GM18909 (cell line): ENCODE data around the gene TANGO6.

ENCODE experiments used
- ATAC-seq: cut with Tn5 transposase; IDR thresholded peaks from one replicate; pipeline ENCODE4 v1.9.1; 2021; ENCODE audit warnings: mild to moderate bottlenecking; ENCODE audit not compliant: unreplicated experiment, poor library complexity

TANGO6 gene

DNA sequence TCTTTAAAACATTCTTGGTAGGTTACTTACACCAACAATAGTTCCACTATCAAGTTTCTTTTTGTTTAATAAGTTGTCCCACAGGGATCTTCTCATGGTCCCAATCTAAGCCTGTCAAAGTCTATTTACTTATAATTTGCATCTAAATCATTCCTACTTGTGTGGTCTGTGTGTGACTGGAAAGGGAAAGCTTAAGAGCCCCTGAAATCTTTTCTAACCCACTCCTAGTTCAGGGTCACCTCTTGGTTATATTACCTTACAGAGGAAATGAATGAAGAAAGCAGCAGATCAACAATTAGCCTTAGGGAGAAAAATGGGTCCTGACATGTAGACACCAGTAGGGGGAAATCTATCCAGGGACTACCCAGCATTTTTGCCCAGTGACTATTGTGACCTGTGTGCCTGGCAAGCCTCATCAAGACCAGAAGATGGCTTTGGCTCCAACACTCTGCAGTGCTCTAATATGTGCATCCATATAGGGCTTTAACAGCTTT lies 151.7 kb downstream of the TANGO6 start:
- ATAC-seq, result no peak

GRCh38 chr16:68997564-68997963 lies 154.2 kb downstream of the TANGO6 start:
- no peak for ATAC-seq

- ATAC-seq, result no peak
Observed at GRCh38 chr16:68999114-68999513, 155.8 kb downstream of the TANGO6 start.

GRCh38 chr16:69003500-69003899 lies 160.2 kb downstream of the TANGO6 start:
- no peak for ATAC-seq

- ATAC-seq, result no peak
Observed at GRCh38 chr16:69005641-69006355, 162.5 kb downstream of the TANGO6 start.

GRCh38 chr16:69012906-69013305 lies 169.6 kb downstream of the TANGO6 start:
- ATAC-seq, result no peak

DNA sequence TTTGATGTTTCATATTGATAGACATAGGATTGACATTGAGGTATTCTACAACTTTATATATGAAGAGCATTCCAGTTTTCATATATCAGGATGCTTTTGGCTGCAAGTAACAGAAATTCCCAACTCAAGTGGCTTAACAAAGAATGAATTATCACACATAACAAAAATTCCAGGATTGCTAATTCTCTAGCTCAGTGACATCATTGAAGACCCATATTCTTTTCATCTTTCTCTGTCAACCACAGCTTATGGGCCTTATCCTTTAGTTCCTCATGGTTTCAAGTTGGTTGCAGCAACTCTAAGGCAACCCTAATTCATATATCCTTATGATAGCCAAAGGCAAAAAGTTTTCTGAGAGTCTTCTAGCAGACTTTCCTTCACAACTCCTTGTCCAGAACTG lies 170.7 kb downstream of the TANGO6 start:
- ATAC-seq, result no peak

GRCh38 chr16:69014811-69015210 lies 171.5 kb downstream of the TANGO6 start:
- no peak for ATAC-seq

- ATAC-seq, result no peak
Observed at GRCh38 chr16:69017036-69017783, 173.9 kb downstream of the TANGO6 start.

GRCh38 chr16:69019811-69020210 lies 176.5 kb downstream of the TANGO6 start:
- ATAC-seq, result no peak

- no peak for ATAC-seq
Observed at GRCh38 chr16:69029121-69029520, 185.8 kb downstream of the TANGO6 start.

- ATAC-seq, result no peak
Observed at GRCh38 chr16:69031877-69032301, 188.6 kb downstream of the TANGO6 start.

DNA sequence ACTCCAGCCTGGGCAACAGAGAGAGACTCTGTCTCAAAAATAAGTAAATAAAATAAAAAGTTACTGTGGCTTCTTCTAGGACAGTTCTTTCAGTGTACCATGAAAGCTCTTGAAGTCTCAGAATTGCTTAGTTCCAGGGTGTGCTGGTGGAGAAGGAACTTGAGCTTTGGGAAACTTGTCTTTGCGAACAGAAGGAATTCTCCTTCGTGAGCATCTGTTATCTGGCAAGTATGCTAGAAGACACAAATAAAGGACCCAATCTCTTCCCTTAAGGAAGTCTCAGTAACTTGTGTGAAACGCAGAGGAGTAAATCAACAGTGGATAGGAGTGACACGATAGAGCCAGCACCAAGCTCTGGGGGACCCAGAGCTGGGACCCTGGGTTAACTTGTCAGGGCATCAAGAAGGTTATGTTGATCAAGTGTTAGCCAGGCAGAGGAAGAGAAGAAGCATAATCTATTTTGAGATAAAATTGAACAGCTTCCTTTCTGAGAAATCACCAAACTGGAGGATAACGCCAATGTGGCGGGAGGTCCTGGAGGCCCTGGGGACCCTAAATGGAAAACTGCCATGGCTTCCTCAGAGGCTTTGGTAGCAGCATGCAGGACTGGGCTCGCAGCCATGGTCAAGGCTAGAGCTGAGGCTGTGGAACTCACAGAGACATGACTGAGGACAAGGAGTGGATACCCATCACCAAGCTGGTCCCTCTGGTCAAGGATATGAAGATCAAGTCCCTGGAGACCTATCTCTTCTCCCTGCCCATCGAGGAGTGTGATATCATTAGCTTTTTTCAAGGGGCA lies 190.0 kb downstream of the TANGO6 start:
- ATAC-seq, result no peak

DNA sequence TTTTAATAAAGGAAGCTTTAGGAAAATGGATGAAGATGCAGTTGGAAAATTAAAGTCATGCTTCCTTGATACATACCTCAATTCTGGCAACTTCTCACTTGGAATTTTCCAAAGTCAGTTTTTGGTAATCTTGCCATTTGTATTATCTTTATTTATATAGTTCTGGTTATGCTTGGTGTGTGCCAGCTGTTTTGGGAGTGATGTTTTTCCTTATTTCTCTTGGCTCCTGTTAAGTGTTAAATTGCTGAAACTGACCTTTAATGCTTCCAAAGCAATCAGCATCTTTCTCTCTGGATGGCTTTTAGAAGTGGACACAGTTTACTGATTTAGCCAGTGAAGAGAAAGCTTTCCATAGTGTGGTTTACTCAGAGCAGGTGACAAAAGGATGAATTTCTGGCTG lies 192.0 kb downstream of the TANGO6 start:
- no peak for ATAC-seq

DNA sequence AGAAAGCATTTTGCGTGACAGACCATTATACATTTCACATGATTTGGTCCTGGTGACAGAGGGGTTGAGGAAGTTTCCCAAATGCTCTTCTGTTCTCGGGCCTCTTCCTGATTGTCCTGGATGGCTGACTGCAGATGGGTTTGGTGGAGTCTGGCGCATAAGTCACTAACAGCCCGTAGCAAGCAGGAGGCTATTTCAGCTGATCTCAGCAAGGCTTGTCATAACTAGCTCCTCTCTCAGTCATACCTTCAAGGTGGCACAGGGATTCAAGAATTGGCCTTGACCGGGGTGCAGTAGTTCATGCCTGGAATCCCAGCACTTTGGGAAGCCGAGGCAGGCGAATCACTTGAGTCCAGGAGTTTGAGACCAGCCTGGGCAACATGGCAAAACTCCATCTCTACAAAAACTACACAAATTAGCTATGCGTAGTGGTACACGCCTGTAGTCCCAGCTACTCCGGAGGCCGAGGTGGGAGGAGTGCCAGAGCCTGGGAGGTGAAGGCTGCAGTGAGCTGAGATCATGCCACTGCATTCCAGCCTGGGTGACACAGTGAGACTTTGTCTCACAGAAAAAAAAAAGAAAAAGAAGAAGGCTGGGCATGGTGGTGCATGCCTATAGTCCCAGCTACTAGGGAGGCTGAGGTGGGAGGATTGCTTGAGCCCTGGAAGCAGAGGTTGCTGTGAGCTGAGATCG lies 193.2 kb downstream of the TANGO6 start:
- ATAC-seq, result no peak

DNA sequence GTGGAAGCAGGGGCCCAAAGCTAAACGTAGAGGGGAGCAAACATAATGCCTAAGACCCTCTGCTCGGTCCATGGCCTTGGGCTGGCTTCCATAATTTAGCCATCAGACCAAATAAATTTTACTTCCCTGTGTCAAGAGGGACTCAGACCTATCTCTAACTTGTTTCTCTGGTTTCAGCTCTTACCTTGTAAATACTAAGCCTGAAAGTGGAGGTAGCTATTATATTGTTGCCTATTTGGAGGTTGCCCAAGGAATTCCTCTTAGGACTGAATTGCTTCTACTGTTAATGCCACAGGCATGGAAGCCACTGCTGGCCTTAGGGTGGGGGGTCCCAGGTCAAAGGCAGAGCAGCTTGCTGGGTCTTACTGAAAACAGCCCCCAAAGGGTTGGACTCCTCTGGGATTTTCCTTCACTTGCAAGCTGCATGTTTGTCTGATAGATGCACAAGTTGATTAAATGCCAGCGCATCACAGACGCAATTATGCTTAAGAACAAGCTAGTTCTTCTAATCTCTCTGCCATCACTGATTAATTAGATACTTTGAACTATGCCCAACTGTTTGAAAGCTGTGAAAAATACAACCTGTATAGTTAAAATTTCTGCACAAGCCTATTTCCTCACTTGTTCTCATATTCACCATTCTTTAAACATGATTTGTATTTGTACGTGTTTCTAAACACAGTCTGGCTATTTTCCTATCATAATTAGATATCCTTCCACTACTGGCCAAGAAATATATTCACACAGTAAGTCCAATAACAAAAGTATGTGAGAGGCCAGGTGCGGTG lies 194.2 kb downstream of the TANGO6 start:
- ATAC-seq, result no peak

- no peak for ATAC-seq
Observed at GRCh38 chr16:69039333-69039941, 196.1 kb downstream of the TANGO6 start.

DNA sequence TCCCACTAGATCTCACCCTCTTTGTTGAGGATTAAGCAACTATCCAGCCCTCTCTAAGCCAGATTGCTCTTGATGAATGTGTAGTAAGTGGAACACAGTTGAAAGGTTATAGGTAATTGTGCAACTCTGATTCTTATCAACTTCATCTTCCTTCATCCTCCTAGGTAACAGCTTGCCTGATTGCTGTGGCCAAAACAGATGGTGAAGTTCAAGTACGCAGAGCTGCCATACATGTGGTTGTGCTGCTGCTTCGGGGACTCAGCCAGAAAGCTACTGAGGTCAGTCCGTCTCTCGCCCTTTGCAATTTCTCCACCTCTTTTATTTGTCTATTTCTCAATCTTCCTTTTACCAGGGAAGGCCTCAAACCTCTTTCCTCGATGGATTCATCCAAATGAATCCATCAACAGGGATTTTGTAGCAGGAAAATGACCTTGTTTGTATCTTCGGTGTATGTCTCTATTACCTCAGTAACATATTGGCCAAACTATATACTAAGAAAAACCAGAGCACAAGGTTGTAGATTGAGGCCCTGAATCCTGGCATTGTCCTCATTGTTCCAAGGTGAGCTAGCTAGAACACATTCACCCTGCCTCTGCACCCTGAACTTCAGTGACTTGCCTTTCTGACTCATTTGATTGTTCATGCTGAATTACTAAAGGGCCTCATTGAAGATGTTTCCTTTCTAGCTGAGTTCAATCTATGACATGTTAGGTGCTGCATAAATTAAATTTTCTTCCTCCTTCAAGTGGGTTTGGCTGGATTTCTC lies 197.0 kb downstream of the TANGO6 start:
- no peak for ATAC-seq
